PC-3 (cell line): ENCODE results near the gene BCAT1.

Experiments
- CTCF ChIP-seq: fragments of 300-600 bp; sonication (generic); conservative IDR thresholded peaks from 2 replicates; pipeline ENCODE4 v1.5.1; 2017; ENCODE audit warnings: antibody characterized with exemption, low read depth, mild to moderate bottlenecking, low read length
- EZH2 ChIP-seq: fragments of 300-600 bp; sonication (generic); IDR thresholded peaks from one replicate; pipeline ENCODE4 v1.6.1; 2017; ENCODE audit warnings: antibody characterized with exemption, mild to moderate bottlenecking, low read length; ENCODE audit not compliant: unreplicated experiment
- EZH2phosphoT487 ChIP-seq: fragments of 300-600 bp; sonication (generic); IDR thresholded peaks from 2 replicates; pipeline ENCODE4 v1.6.1; 2018; ENCODE audit warnings: mild to moderate bottlenecking, antibody characterized with exemption, low read length, borderline replicate concordance

GRCh38 chr12:24919346-24920001, 29.4 kb downstream of the BCAT1 start:
- TF ChIP-seq CTCF (no peak), EZH2 (no peak), EZH2phosphoT487 (no peak)
